ENCODE data around the gene COL6A1.
"Not testable (repeated sequence)": the region's sequence is repeated elsewhere in the genome, so short reads cannot be mapped to it uniquely, and the experiment has no call there.

The COL6A1 gene

GRCh38 chr21:45970674-45971615 lies 10.6 kb upstream of the COL6A1 start:
- DNase-seq, result peak; percentile 54

DNA sequence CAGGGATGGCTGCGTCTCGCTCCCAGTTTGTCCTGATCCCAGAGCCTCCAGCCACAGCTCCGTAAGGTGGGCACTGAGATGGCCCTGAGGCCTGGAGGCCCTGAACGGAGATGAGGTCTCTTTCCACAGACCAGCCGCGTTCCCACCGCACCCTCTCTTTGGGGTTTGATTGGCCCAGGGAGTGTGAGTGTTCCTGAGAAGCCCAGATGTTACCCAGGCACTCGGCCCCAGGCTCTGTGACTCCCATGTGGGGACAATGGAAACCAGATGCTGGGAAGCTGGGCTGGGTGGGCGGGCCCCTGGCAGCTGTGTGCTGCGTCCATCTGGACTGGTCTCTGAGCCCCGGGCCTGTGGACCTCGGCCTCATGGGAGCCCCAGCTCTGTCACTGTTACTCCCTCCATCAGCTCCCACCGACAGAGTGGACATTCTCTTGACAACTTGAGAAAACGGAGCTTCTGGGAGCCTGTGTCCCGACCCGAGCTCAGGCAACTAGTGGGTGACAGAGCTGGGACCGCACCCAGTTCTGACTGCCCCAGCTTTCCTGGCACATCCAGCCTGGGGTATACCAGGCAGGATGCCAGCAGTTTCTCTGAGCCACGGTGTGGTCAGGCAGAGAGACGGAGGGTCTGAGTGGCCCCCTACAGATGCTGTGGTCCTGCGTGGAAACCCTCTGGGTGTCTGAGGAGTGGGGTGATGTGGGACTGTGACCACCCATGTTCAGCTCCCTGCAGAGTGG lies 9.8 kb upstream of the COL6A1 start:
- no peak for DNase-seq

GRCh38 chr21:45972353-45972715 lies 9.2 kb upstream of the COL6A1 start:
- DNase-seq, result no peak

- DNase-seq, result peak; percentile 66
Measured at GRCh38 chr21:45972716-45973474, 8.7 kb upstream of the COL6A1 start.

- peak; percentile 90 for DNase-seq
Measured at GRCh38 chr21:45973475-45974072, 8.0 kb upstream of the COL6A1 start.

DNA sequence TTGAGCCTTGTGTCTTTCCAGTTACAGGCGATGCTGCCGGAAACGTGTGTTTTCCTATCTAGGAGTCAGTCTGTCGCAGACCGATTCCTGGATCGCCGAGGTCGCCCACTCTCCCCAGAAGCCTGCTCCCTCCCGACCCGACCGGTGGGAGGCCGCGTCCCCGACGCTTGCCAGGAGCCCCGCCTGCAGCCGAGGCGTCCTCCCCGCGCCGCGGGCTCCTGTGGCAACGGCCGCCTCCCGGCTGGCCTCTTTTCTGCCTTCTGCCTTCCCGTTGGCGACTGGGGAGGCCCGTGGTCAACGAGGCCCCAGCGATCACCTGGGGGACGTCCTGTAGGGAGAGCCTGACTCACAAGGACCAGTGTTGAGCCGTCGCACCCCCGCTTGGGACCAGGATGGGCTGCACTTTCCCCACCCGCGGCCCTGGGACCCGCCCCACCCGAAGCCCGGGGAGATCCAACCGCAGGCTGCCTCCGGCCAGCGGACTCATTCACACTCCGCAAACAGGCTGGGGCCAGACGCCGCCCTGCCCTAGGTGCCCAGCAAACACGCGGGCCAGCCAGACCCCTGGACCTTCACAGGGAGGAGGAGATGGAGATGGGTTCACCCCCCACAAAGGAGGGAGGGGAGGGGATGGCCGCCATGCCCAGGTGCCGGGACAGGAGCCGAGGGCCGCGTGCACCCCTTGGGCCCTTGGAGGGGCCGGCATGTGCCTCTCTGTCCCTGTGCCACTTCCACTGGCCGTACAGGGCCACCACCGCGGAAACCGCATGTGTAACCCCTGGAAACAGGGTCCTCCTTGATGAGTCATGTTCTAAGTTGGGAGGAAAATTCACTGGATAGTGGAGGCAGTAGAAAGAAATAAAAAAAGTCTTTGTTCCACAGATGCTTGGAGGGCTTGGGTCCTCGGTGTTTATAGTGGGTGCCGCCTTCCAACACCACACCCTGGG lies 7.2 kb upstream of the COL6A1 start:
- no peak for DNase-seq

GRCh38 chr21:45975020-45975666 lies 6.4 kb upstream of the COL6A1 start:
- no peak for DNase-seq

DNA sequence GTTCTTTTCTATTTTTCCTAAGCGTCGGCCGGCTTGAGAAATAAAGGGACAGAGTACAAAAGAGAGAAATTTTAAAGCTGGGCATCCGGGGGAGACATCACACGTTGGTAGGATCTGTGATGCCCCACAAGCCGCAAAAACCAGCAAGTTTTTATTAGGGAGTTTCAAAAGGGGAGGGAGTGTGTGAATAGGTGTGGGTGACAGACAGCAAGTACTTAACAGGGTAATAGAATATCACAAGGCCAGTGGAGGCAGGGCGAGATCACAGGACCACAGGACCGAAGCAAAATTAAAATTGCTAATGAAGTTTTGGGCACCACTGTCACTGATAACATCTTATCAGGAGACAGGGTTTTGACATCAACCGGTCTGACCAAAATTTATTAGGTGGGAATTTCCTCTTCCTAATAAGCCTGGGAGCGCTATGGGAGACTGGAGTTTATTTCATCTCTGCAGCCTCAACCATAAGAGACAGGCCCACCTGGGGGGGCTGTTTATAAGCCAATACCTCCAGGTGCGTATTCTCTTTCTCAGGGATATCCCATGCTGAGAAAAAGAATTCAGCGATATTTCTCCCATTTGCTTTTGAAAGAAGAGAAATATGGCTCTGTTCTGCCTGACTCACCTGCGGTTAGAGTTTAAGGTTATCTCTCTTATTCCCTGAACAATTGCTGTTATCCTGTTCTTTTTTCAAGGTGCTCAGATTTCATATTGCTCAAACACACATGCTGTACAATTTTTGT lies 5.7 kb upstream of the COL6A1 start:
- DNase-seq, result not testable (repeated sequence)

- no peak for DNase-seq
Measured at GRCh38 chr21:45976701-45977311, 4.8 kb upstream of the COL6A1 start.

GRCh38 chr21:45977396-45977795 lies 4.2 kb upstream of the COL6A1 start:
- DNase-seq, result no peak

- DNase-seq, result no peak
Measured at GRCh38 chr21:45979141-45979631, 2.4 kb upstream of the COL6A1 start.

DNA sequence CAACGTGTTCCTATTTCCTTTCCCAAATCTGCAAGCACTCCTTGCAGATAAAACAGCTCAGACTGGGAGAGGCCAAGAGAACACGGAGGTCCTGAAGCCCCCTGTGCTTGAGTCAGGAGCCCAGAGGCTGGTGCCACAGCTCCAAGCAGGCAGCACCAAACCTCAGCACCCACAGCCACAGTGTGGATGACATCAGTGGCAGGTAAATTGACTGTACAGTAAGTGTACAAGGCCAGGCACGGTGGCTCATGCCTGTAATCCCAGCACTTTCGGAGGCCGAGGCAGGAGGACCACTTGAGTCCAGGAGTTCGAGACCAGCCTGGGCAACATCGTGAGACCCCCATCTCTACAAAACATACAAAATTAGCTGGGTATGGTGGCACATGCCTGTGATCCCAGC lies 1.9 kb upstream of the COL6A1 start:
- DNase-seq, result no peak

GRCh38 chr21:45980271-45980670 lies 1.3 kb upstream of the COL6A1 start:
- DNase-seq, result no peak

GRCh38 chr21:45980697-45981096 lies 873 bp upstream of the COL6A1 start:
- no peak for DNase-seq

DNA sequence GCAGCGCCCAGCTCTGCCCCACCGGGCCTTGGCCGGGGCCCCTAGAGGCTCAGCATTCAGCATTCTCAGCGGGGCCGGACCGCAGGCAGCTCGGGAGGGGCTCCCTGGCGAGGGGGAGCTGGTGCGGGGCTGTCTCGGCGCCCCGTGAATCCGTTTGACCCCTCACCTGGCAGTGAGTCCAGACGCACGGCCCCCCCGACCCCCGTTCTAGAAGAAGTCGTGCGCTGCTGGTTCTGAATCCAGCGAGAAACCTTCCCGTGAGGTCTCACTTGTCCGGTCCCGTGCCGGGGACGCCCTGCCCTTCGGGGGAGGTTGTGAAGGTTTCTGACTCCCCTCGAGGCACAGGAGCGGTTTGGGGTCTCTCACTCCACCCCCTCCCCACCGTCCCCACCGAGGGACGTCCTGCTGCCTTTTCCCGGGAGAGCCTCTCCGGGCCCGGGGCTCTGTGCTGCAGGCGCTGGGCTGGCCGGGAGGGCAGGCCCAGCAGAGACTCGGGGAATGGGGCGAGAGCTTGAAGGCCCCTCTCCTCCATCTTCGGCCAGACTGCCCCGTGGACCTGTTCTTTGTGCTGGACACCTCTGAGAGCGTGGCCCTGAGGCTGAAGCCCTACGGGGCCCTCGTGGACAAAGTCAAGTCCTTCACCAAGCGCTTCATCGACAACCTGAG lies 655 bp downstream of the COL6A1 start:
- DNase-seq, result no peak

GRCh38 chr21:45982758-45983648 lies 1.4 kb downstream of the COL6A1 start:
- no peak for DNase-seq

DNA sequence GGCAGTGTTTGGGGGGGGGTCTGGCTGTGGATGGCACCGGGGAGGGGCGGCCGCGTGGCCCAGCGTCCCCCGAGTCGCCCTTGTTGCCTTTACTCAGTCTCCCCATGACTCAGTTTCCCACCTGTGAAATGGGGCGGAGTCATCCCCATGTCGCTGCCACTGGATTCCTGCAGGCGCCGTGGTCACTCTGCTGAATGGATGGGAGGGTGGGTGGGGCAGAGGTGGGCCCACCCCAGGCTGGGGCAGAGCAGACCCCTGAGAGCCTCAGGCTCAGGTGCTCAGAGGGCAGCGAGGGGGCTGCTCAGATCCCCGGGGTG lies 2.0 kb downstream of the COL6A1 start:
- DNase-seq, result no peak

- DNase-seq, result peak; percentile 53
Measured at GRCh38 chr21:45983981-45984551, 2.5 kb downstream of the COL6A1 start.
